Measurements from ENCODE around the gene RNF14. TPM values are rescaled to one million over a fixed set of nuclear protein-coding genes. Genes with fewer than 3 reads are reported as not detected.
A peak's percentile ranks its signal among the peaks of the same experiment; 100 is the strongest.

Gene RNF14
- total RNA-seq, 1 experiment from 2014 or later, result 20.5 TPM

DNA sequence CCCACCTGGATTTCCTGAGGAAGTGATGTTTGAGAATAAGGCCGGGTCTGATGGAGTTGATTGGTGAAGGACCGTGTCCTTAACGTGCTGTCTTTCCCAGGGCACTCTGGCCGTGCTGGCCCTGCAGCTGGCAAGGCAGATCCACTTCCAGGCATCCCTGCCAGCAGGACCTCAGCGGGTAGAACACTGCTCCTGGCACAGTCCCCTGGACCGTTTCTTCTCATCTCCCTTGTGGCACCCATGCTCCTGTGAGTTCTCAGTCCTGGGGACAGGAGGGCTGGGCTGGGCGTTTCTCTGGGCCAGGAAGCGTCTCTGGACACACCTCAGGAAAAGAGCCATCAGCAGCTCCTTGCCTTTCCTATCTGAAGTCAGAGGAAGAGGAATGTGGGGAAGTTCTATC, 40.9 kb upstream of the RNF14 start:
- Mint-ChIP-seq H3K27ac (no peak overlapping the region), H3K36me3 (peaks cover 74% of the 10 kb centered on the region), H3K4me1 (peaks cover 17% of the 10 kb centered on the region), H3K9me3 (no peaks in the 10 kb centered on the region), H3K27me3 (ENCODE audit: low read depth) (no peaks in the 10 kb centered on the region), H3K4me3 (no peak overlapping the region)
- ChIA-PET POLR2A (no interaction called here), CTCF (no interaction called here)
- DNase-seq (ENCODE audit: low spot score) (no peak), ATAC-seq (no peak)
- no peak for TF ChIP-seq ZNF416 (CRISPR knock-in tag; IDR thresholded peaks at IDR 0.05)
- no peak for TF ChIP-seq SMAD4 (CRISPR knock-in tag; IDR thresholded peaks at IDR 0.05)
- no peak for TF ChIP-seq ZNF121 (CRISPR knock-in tag; IDR thresholded peaks at IDR 0.05)
- TF ChIP-seq, protein P1, sequence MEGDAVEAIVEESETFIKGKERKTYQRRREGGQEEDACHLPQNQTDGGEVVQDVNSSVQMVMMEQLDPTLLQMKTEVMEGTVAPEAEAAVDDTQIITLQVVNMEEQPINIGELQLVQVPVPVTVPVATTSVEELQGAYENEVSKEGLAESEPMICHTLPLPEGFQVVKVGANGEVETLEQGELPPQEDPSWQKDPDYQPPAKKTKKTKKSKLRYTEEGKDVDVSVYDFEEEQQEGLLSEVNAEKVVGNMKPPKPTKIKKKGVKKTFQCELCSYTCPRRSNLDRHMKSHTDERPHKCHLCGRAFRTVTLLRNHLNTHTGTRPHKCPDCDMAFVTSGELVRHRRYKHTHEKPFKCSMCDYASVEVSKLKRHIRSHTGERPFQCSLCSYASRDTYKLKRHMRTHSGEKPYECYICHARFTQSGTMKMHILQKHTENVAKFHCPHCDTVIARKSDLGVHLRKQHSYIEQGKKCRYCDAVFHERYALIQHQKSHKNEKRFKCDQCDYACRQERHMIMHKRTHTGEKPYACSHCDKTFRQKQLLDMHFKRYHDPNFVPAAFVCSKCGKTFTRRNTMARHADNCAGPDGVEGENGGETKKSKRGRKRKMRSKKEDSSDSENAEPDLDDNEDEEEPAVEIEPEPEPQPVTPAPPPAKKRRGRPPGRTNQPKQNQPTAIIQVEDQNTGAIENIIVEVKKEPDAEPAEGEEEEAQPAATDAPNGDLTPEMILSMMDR (IDR thresholded peaks at IDR 0.05), result no peak
- TF ChIP-seq, protein P2, sequence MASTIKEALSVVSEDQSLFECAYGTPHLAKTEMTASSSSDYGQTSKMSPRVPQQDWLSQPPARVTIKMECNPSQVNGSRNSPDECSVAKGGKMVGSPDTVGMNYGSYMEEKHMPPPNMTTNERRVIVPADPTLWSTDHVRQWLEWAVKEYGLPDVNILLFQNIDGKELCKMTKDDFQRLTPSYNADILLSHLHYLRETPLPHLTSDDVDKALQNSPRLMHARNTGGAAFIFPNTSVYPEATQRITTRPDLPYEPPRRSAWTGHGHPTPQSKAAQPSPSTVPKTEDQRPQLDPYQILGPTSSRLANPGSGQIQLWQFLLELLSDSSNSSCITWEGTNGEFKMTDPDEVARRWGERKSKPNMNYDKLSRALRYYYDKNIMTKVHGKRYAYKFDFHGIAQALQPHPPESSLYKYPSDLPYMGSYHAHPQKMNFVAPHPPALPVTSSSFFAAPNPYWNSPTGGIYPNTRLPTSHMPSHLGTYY (CRISPR knock-in tag; IDR thresholded peaks at IDR 0.05), result no peak
- TF ChIP-seq SOX15 (CRISPR knock-in tag; IDR thresholded peaks at IDR 0.05), result no peak
- TF ChIP-seq, protein P3, sequence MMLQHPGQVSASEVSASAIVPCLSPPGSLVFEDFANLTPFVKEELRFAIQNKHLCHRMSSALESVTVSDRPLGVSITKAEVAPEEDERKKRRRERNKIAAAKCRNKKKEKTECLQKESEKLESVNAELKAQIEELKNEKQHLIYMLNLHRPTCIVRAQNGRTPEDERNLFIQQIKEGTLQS (CRISPR knock-in tag; conservative IDR thresholded peaks at IDR 0.05), result no peak
- TF ChIP-seq TEAD1 (CRISPR knock-in tag; IDR thresholded peaks at IDR 0.05), result no peak

DNA sequence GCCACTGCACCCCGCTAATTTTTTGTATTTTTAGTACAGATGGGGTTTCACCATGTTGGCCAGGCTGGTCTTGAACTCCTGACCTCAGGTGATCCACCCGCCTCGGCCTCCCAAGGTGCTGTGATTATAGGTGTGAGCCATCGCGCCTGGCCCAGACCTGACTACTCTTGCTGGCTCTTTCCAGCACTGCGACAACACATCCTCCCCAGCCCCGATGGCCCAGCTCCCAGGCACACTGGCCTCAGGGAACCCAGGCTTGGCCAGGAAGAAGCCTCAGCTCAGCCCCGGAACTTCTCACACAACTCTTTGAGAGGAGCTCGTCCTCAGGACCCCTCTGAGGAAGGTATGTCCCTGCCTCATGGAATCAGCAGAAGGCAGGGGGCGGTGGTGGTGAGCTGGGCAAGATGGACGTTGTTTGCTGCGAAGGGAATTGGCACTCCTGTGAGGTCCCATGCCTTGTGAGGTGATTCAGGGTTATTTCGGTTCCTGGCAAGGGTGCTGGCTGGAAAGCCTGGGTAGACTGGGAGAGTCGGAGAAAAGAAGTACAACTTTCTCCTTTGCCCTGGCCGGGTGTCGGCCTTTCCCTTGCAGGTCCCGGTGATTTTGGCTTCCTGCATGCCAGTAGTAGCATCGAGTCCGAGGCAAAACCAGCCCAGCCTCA, 39.4 kb upstream of the RNF14 start:
- POLR2A ChIA-PET, result interaction anchor here (0.6 kb wide), 1 partner anchor 210 kb away, joined by 5 read pairs; no protein-coding TSS in a partner anchor
- no peaks in the 10 kb centered on the region for H3K9me3 Mint-ChIP-seq
- no peak overlapping the region for H3K4me3 Mint-ChIP-seq
- ATAC-seq (peak; percentile 26; the same call in 1 of the 2 replicates), DNase-seq (ENCODE audit: low spot score) (no peak)
- CTCF ChIA-PET, result interaction anchor here (0.8 to 2.2 kb wide), 8 partner anchors 12 to 260 kb away, joined by 3 to 11 read pairs (median 4); partner anchors contain the start of gene RNF14
- H3K36me3 Mint-ChIP-seq, result peaks cover 80% of the 10 kb centered on the region
- H3K4me1 Mint-ChIP-seq, result peaks cover 10% of the 10 kb centered on the region; the same call in 1 of the 2 replicates
- no peaks in the 10 kb centered on the region for H3K27me3 Mint-ChIP-seq (ENCODE audit: low read depth)
- no peak overlapping the region; the same call in 1 of the 2 replicates for H3K27ac Mint-ChIP-seq
- TF ChIP-seq ZNF396 (CRISPR knock-in tag; IDR thresholded peaks at IDR 0.05; ENCODE audit: borderline replicate concordance) (no peak), CREB1 (CRISPR knock-in tag; IDR thresholded peaks at IDR 0.05) (no peak), KAT7 (CRISPR knock-in tag; IDR thresholded peaks at IDR 0.05; ENCODE audit: borderline replicate concordance) (no peak), IRF2 (CRISPR knock-in tag; IDR thresholded peaks at IDR 0.05; ENCODE audit: borderline replicate concordance, low read depth) (no peak), ZNF138 (CRISPR knock-in tag; conservative IDR thresholded peaks at IDR 0.05) (no peak), SOX15 (CRISPR knock-in tag; IDR thresholded peaks at IDR 0.05) (no peak), TEAD4 (CRISPR knock-in tag; IDR thresholded peaks at IDR 0.05) (no peak), SMAD4 (CRISPR knock-in tag; IDR thresholded peaks at IDR 0.05) (no peak), PRRX2 (CRISPR knock-in tag; IDR thresholded peaks at IDR 0.05) (no peak), CBFB (CRISPR knock-in tag; IDR thresholded peaks at IDR 0.05; ENCODE audit: low read depth) (no peak), CREM (CRISPR knock-in tag; IDR thresholded peaks at IDR 0.05) (no peak), ZNF263 (CRISPR knock-in tag; IDR thresholded peaks at IDR 0.05; ENCODE audit: low read depth) (no peak), NFATC4 (CRISPR knock-in tag; IDR thresholded peaks at IDR 0.05) (no peak)
- TF ChIP-seq, protein P4, sequence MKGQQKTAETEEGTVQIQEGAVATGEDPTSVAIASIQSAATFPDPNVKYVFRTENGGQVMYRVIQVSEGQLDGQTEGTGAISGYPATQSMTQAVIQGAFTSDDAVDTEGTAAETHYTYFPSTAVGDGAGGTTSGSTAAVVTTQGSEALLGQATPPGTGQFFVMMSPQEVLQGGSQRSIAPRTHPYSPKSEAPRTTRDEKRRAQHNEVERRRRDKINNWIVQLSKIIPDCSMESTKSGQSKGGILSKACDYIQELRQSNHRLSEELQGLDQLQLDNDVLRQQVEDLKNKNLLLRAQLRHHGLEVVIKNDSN (CRISPR knock-in tag; IDR thresholded peaks at IDR 0.05), result no peak
- TF ChIP-seq, protein P5, sequence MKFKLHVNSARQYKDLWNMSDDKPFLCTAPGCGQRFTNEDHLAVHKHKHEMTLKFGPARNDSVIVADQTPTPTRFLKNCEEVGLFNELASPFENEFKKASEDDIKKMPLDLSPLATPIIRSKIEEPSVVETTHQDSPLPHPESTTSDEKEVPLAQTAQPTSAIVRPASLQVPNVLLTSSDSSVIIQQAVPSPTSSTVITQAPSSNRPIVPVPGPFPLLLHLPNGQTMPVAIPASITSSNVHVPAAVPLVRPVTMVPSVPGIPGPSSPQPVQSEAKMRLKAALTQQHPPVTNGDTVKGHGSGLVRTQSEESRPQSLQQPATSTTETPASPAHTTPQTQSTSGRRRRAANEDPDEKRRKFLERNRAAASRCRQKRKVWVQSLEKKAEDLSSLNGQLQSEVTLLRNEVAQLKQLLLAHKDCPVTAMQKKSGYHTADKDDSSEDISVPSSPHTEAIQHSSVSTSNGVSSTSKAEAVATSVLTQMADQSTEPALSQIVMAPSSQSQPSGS (CRISPR knock-in tag; IDR thresholded peaks at IDR 0.05; ENCODE audit: borderline replicate concordance, low read depth), result no peak
- TF ChIP-seq, protein P3 (CRISPR knock-in tag; conservative IDR thresholded peaks at IDR 0.05), result no peak
- TF ChIP-seq, protein P6, sequence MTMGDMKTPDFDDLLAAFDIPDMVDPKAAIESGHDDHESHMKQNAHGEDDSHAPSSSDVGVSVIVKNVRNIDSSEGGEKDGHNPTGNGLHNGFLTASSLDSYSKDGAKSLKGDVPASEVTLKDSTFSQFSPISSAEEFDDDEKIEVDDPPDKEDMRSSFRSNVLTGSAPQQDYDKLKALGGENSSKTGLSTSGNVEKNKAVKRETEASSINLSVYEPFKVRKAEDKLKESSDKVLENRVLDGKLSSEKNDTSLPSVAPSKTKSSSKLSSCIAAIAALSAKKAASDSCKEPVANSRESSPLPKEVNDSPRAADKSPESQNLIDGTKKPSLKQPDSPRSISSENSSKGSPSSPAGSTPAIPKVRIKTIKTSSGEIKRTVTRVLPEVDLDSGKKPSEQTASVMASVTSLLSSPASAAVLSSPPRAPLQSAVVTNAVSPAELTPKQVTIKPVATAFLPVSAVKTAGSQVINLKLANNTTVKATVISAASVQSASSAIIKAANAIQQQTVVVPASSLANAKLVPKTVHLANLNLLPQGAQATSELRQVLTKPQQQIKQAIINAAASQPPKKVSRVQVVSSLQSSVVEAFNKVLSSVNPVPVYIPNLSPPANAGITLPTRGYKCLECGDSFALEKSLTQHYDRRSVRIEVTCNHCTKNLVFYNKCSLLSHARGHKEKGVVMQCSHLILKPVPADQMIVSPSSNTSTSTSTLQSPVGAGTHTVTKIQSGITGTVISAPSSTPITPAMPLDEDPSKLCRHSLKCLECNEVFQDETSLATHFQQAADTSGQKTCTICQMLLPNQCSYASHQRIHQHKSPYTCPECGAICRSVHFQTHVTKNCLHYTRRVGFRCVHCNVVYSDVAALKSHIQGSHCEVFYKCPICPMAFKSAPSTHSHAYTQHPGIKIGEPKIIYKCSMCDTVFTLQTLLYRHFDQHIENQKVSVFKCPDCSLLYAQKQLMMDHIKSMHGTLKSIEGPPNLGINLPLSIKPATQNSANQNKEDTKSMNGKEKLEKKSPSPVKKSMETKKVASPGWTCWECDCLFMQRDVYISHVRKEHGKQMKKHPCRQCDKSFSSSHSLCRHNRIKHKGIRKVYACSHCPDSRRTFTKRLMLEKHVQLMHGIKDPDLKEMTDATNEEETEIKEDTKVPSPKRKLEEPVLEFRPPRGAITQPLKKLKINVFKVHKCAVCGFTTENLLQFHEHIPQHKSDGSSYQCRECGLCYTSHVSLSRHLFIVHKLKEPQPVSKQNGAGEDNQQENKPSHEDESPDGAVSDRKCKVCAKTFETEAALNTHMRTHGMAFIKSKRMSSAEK (CRISPR knock-in tag; IDR thresholded peaks at IDR 0.05; ENCODE audit: borderline replicate concordance), result no peak
- TF ChIP-seq, protein P7, sequence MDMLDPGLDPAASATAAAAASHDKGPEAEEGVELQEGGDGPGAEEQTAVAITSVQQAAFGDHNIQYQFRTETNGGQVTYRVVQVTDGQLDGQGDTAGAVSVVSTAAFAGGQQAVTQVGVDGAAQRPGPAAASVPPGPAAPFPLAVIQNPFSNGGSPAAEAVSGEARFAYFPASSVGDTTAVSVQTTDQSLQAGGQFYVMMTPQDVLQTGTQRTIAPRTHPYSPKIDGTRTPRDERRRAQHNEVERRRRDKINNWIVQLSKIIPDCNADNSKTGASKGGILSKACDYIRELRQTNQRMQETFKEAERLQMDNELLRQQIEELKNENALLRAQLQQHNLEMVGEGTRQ (CRISPR knock-in tag; IDR thresholded peaks at IDR 0.05), result no peak
